ENCODE results near the gene PPWD1. TPM values are rescaled to one million over a fixed set of nuclear protein-coding genes. Genes with fewer than 3 reads are reported as not detected.
A peak's percentile ranks its signal among the peaks of the same experiment; 100 is the strongest.

Gene PPWD1
- polyA plus RNA-seq, 3 donors = 7.7 to 23.9 (median 12.3) TPM

DNA sequence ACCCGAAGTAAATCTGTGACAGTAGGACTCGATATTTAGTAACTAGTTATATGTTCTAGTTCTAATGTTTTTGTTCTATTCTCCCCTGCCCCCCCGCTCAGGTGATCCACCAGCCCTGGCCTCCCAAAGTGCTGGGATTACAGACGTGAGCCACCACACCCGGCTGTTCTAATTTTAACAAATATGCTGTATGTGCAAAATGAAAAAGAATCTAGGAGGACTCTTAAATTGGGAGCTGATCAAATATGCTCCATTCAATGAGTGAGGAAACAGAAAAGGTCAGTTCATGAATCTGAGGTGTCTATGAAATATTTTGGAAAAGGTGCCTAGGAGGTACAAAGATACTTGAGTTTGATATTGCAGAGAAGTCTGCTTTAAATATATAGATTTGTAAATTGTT lies 17.0 kb upstream of the PPWD1 start:
- no peaks in the 10 kb centered on the region for H3K79me2 ChIP-seq (ENCODE audit: insufficient read depth, low read length)
- Mint-ChIP-seq H3K36me3 (peaks cover 54 to 80% of the 10 kb centered on the region in 2 donors), H3K4me3 (no peak overlapping the region), H3K4me1 (no peaks in the 10 kb centered on the region), H3K27ac (peak overlapping the region in 1 of 7 donors; percentile 58), H3K9me3 (no peaks in the 10 kb centered on the region), H3K27me3 (ENCODE audit: low read depth in 3 of 3) (peaks cover 0 to 2% (median 0%) of the 10 kb centered on the region in 3 donors)
- intact Hi-C loops (cut with micrococcal nuclease) = no loop called here
- H3K4me2 ChIP-seq (replicated peaks; ENCODE audit: extremely low read depth, low read length, poor library complexity, severe bottlenecking) = no peak overlapping the region
- H3K9me3 ChIP-seq (replicated peaks in 1 of 2; ENCODE audit: control insufficient read depth in 1 of 2, insufficient read depth in 1 of 2, low read length in 2 of 2) = no peaks in the 10 kb centered on the region
- DNase-seq = no peak
- H4K20me1 ChIP-seq (ENCODE audit: insufficient read depth, low read length) = no peaks in the 10 kb centered on the region
- no peak overlapping the region for H3K9ac ChIP-seq (ENCODE audit: insufficient read depth, low read length, poor library complexity, severe bottlenecking)
- no peak overlapping the region for H2AFZ ChIP-seq (ENCODE audit: insufficient read depth, low read depth, low read length, poor library complexity, severe bottlenecking)
- WGBS (ENCODE audit: insufficient coverage) = 100% methylated on average over 2 of the region's 5 CpGs
- no peaks in the 10 kb centered on the region for H3K4me1 ChIP-seq (ENCODE audit: control insufficient read depth in 1 of 2, insufficient read depth in 2 of 2, low read length in 2 of 2)
- no peak overlapping the region for H3K4me3 ChIP-seq (replicated peaks in 1 of 3; ENCODE audit: low read depth in 2 of 3, low read length in 3 of 3)
- TF ChIP-seq, protein P1, sequence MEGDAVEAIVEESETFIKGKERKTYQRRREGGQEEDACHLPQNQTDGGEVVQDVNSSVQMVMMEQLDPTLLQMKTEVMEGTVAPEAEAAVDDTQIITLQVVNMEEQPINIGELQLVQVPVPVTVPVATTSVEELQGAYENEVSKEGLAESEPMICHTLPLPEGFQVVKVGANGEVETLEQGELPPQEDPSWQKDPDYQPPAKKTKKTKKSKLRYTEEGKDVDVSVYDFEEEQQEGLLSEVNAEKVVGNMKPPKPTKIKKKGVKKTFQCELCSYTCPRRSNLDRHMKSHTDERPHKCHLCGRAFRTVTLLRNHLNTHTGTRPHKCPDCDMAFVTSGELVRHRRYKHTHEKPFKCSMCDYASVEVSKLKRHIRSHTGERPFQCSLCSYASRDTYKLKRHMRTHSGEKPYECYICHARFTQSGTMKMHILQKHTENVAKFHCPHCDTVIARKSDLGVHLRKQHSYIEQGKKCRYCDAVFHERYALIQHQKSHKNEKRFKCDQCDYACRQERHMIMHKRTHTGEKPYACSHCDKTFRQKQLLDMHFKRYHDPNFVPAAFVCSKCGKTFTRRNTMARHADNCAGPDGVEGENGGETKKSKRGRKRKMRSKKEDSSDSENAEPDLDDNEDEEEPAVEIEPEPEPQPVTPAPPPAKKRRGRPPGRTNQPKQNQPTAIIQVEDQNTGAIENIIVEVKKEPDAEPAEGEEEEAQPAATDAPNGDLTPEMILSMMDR (IDR thresholded peaks at IDR 0.05) = no peak
- H3K36me3 ChIP-seq (replicated peaks in 1 of 2; ENCODE audit: control insufficient read depth in 1 of 2, insufficient read depth in 2 of 2, low read length in 2 of 2) = peaks cover 14 to 75% of the 10 kb centered on the region in 2 donors
- no peak overlapping the region for H3K27ac ChIP-seq (ENCODE audit: low read depth in 1 of 2, low read length in 2 of 2)
- H3K27me3 ChIP-seq (ENCODE audit: control insufficient read depth in 2 of 2, insufficient read depth in 2 of 2, low read length in 2 of 2) = no peaks in the 10 kb centered on the region

DNA sequence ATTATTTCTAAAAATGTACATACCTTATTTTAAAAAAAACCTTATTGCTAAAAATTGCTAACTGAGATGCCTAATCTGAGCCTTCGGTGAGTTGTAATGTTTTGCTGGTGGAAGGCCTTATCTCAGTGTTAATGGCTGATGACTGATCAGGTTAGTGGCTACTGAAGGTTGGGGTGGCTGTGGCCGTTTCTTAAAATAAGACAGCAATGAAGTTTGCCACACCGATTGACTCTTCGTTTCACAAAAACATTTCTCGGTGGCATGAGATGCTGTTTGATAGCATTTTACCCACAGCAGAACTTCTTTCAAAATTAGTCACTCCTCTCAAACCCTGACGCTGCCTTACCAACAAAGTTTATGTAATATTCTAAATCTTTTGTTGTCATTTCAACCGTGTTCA lies 14.8 kb upstream of the PPWD1 start:
- no peaks in the 10 kb centered on the region for H4K20me1 ChIP-seq (ENCODE audit: insufficient read depth, low read length)

More for the DNA sequence above, 14.8 kb upstream of the PPWD1 start:
- peaks cover 41 to 69% of the 10 kb centered on the region in 2 donors for H3K36me3 Mint-ChIP-seq
- H3K9me3 Mint-ChIP-seq = no peaks in the 10 kb centered on the region
- H3K79me2 ChIP-seq (ENCODE audit: insufficient read depth, low read length) = no peaks in the 10 kb centered on the region
- no peaks in the 10 kb centered on the region for H3K27me3 ChIP-seq (ENCODE audit: control insufficient read depth in 2 of 2, insufficient read depth in 2 of 2, low read length in 2 of 2)
- intact Hi-C loops (cut with micrococcal nuclease) = no loop called here
- H3K4me1 ChIP-seq (ENCODE audit: control insufficient read depth in 1 of 2, insufficient read depth in 2 of 2, low read length in 2 of 2) = no peaks in the 10 kb centered on the region
- H3K27ac Mint-ChIP-seq = no peak overlapping the region
- no peak overlapping the region for H2AFZ ChIP-seq (ENCODE audit: insufficient read depth, low read depth, low read length, poor library complexity, severe bottlenecking)
- peaks cover 0 to 2% (median 0%) of the 10 kb centered on the region in 3 donors for H3K27me3 Mint-ChIP-seq (ENCODE audit: low read depth in 3 of 3)
- TF ChIP-seq, protein P1 (IDR thresholded peaks at IDR 0.05) = no peak
- WGBS (ENCODE audit: insufficient coverage) = 92% methylated on average over 4 of the region's 7 CpGs
- H3K36me3 ChIP-seq (replicated peaks in 1 of 2; ENCODE audit: control insufficient read depth in 1 of 2, insufficient read depth in 2 of 2, low read length in 2 of 2) = peaks cover 0 to 62% of the 10 kb centered on the region in 2 donors
- no peak overlapping the region for H3K4me2 ChIP-seq (replicated peaks; ENCODE audit: extremely low read depth, low read length, poor library complexity, severe bottlenecking)
- no peak for DNase-seq
- H3K9me3 ChIP-seq (replicated peaks in 1 of 2; ENCODE audit: control insufficient read depth in 1 of 2, insufficient read depth in 1 of 2, low read length in 2 of 2) = no peaks in the 10 kb centered on the region
- H3K9ac ChIP-seq (ENCODE audit: insufficient read depth, low read length, poor library complexity, severe bottlenecking) = no peak overlapping the region
- H3K4me3 ChIP-seq (replicated peaks in 1 of 3; ENCODE audit: low read depth in 2 of 3, low read length in 3 of 3) = no peak overlapping the region
- no peaks in the 10 kb centered on the region for H3K4me1 Mint-ChIP-seq
- no peak overlapping the region for H3K27ac ChIP-seq (ENCODE audit: low read depth in 1 of 2, low read length in 2 of 2)
- no peak overlapping the region for H3K4me3 Mint-ChIP-seq

Data from CD14-positive monocyte (primary cell).